Measurements from ENCODE around the gene ZC3H6.

Gene ZC3H6, protein sequence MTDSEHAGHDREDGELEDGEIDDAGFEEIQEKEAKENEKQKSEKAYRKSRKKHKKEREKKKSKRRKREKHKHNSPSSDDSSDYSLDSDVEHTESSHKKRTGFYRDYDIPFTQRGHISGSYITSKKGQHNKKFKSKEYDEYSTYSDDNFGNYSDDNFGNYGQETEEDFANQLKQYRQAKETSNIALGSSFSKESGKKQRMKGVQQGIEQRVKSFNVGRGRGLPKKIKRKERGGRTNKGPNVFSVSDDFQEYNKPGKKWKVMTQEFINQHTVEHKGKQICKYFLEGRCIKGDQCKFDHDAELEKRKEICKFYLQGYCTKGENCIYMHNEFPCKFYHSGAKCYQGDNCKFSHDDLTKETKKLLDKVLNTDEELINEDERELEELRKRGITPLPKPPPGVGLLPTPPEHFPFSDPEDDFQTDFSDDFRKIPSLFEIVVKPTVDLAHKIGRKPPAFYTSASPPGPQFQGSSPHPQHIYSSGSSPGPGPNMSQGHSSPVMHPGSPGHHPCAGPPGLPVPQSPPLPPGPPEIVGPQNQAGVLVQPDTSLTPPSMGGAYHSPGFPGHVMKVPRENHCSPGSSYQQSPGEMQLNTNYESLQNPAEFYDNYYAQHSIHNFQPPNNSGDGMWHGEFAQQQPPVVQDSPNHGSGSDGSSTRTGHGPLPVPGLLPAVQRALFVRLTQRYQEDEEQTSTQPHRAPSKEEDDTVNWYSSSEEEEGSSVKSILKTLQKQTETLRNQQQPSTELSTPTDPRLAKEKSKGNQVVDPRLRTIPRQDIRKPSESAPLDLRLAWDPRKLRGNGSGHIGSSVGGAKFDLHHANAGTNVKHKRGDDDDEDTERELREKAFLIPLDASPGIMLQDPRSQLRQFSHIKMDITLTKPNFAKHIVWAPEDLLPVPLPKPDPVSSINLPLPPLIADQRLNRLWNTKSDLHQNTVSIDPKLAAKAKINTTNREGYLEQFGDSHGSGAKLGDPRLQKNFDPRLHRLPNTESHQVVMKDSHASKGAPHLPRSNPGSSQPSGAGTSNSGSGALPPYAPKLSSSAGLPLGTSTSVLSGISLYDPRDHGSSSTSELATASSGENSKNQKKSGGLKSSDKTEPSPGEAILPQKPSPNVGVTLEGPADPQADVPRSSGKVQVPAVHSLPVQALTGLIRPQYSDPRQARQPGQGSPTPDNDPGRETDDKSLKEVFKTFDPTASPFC

DNA sequence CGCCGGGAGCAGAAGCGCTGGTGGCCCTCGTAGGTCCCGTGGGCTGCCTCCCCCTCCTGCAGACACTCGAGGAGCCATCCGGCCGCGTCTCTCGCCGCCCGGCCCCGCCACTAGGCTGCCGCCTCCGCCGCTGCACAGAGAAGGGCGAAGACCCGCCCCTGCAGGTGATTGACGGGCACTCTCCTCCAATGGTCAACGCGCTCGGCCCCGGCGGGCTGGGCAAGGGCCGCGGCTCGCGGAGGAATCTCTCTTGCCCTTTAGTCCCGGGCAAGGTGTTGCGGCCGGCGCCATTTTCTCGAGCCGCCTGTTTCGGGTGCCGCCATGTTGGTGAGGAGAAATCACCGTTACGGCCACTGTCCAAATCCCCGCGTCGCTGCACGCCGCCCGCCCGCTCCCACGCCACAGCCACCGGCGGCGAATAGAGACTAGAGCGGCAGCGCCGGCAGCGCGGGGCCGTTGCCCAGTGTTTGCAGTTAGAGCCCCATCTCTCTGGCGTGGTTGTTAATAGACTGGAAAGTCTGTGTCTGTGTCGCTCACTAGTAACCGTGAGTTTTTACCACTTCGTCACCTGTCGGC, at the start of gene ZC3H6:
ZC3H6 (plus strand) TSS at position 287 of the 576 bp plus-strand sequence. CDS start 398 bp downstream, outside the sequence.
- DNase-seq (ENCODE audit: low read depth): peak; percentile 98

DNA sequence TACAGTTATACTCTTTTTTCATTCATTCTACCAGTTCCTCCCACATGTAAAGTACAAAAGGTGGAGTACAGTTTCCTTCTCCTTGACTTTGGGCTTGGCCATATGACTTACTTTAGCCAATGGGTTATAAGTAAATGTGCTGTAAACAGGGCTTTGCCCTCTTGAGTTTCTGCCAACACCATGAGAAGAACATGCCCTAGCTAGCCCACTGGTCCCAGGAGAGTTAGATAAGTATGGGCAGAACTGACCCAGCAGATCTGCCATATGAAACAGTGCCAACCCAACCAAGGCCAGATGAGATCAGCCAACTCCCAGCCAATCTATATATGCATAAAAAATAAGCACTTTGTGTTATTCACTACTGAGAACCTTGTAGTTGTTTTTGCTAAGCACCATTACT, 46.0 kb upstream of the ZC3H6 start:
- no peak for DNase-seq (ENCODE audit: low read depth)

DNA sequence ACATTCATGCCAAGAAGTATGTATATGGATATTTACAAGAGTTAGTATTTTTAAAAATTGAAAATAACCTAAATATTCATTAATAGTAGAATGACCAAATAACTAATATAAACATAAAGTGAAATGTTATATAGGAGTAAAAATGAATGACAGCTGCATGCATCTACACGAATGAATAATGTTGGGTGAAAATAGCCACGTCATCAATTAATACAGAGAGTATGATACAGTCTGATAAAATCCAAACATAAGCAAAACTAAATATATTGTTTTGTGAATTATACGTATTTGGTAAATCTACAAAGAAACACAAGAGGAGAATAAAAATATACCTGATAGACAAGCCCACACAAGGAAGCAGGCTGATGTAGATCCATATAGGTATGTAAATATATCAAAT, 45.0 kb upstream of the ZC3H6 start:
- DNase-seq (ENCODE audit: low read depth): no peak

DNA sequence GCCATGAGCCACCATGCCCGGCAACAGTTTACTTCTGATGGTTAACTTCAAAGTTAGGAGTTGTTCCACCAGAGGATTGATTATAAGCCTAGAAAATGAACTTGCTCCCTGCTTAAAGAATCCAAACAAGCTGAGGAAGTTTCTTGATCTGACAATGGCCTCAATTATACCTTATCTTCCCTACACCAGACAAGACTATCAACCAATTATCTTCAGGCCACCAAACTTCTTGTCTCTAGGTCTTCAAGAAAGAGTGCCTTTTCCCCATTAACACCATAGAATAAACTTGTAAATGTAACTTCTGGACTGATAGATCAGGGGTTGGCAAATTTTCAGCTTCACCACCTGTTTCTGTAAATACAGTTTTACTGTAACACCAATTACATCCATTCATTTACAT, 35.5 kb upstream of the ZC3H6 start:
- DNase-seq (ENCODE audit: low read depth): no peak

DNA sequence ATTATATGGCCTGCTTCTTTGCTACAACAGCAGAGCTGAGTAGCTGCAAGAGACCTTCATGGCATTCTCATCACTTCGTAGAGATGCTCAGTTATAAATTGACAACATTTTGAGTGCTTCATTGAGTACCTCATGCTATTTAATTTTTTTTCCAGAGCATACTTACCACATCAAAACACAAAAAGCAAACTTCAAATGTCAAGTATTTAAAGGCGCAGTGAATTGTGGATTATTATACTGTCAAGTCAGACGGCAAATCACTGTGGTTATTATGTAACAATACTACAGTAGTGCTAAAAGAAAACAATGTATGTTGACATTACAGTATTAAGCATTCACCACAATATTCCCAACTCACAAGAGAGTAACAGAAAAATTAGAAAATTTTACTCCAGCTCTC, 33.0 kb upstream of the ZC3H6 start:
- DNase-seq (ENCODE audit: low read depth): no peak

DNA sequence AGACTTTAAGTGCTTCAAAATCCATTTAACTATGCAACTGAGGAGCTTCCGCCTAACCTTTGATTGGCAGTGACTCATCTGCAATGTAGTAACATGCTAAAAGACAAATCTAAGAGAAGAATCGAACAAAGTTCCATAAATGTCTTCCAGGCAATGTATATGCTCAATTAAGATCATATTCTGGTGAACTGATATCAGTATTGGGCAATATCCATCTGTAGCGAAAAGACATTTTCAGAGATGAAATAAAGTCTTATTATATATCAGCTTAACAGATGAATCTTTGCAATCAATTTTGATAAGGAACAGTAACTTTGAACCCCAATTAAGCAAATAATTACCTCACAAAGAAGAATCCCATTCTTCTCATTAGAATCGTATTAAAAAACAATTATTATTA, 32.2 kb upstream of the ZC3H6 start:
- no peak for DNase-seq (ENCODE audit: low read depth)

DNA sequence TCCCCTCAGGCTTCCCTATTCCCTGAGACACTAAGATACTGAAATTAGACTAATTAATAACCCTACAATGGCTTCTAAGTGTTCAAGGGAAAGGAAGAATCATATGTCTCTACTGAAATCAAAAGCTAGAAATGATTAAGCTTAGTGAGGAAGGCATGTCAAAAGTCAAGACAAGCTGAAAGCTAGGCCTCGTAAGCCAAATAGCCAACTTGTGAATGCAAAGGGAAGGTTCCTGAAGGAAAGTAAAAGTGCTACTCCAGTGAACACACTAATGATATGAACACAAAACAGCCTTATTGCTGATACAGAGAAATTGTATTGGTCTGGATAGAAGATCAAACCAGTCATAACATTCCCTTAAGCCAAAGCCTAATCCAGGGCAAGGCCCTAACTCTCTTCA, 30.5 kb upstream of the ZC3H6 start:
- DNase-seq (ENCODE audit: low read depth): no peak

DNA sequence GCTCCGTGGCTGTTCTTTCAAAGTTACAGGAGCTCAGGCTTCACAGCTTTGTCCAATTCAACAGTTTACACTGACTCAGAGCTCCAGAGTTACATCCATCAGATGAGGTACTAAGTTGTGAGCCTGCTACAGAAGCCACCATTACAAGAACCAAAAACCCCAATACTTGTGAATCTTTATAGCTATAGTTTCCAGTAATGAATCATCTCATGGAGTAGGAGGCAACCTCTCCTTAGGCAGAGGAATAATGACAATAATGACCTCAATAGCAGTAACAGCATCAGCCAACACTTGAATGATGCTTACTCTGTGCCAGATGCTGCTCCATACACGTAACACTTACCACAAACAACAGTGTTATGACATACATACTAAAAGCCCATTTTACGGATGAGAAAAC, 24.1 kb upstream of the ZC3H6 start:
- DNase-seq (ENCODE audit: low read depth): no peak

DNA sequence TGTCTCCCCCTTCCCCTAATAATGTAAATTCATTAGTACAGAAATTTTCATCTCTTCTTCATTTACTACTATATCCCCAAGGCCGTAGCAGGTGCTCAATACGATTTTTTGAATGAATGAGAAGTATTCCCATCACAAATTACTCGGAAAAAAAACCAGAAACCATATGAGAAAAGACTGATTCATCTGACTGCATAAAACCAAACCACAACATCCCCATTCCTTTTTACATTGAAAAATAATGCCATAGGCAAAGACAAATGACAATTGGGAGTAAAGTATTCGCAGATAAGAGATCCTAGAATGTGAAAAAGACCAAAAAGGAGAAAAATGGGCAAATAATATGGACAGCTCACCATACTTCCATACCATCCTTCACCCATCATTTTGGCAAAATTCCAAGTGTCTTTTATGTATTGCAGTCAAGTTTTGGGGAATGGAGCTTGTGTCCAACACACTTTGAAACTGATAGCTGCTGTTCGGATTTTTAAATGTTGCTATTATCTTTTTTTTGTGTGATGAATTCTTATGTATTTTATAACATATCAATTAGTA, 22.1 kb upstream of the ZC3H6 start:
- no peak for DNase-seq (ENCODE audit: low read depth)

DNA sequence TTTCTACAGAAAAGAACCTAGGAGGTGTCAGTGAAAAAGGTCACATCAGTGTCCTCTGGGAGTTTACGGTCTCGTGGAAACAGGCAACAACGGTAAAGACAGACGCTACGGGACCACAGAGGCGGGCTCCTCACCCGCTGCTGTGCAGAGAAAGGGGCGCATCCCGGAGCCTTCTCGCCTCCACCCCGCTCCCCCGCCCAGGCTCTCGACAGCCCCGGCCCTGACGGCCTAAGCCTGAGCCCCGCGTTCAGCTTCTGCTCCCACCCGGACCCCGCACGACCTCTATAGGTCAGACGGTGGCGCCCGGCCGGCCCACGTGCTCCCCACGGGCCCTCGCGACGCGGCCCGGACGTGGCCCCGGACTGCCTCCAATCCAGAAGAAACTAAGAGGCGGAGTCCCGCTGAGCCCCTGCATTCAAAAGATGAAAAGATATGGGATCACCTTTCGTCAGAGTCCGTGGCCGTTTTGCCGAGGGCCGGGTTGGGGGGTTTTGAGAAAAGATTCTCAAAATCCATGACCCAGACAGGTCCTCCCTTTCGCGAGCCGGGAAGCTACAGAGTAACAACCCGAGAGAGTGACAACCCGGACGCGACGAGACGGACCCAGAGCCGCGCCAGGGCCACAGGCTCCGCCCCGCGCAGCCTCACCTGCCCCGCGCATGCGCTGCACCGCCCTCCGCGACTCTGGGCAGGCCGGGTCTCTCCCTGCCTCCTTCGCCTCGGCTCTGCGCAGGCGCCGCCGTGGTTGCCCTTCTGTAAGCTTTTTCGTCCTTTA, 20.7 kb upstream of the ZC3H6 start, which contains the start of gene ZC3H8:
ZC3H8 (minus strand) TSS at position 577 of the 775 bp plus-strand sequence; CDS start at position 516, 61 bp downstream.
- peak; percentile 94 for DNase-seq (ENCODE audit: low read depth)

DNA sequence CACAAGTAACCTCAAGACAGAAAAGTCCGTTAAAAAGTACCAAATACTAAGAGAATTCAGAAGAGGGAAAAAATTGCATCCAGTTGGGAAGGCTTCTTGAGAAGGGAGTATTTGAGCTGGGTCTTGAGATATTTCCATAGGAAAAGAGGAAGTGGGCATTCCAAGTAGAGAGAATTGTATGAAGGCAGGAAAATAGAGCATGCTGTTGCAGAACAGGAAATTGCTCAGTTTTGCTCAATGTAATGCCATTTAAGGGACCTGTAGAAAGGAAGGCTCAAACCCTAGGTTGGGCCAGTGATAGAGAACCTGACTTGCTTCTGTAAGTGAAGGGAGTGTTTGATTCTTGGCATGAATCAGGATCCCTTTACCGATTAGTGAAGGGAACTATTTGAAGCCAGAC, 19.5 kb upstream of the ZC3H6 start:
- no peak for DNase-seq (ENCODE audit: low read depth)

DNA sequence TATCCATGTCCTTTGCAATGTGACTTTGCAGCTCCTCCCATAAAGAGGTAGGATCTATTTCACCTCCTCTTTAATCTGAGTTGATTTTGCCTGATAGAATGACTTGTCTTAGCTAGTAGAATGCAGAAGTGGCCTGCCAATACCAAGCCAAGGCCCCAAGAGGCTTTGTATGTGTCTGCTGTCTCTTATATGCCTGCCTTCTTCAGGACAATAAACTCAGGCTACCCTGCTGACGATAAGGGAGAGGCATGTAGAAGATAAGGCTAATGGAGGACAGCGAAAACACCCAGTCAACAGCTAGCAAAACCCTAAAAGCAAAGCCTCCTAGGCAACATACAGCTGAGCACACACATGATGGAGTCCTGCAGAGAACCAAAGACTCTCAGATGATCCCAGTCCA, 18.7 kb upstream of the ZC3H6 start:
- DNase-seq (ENCODE audit: low read depth): no peak

DNA sequence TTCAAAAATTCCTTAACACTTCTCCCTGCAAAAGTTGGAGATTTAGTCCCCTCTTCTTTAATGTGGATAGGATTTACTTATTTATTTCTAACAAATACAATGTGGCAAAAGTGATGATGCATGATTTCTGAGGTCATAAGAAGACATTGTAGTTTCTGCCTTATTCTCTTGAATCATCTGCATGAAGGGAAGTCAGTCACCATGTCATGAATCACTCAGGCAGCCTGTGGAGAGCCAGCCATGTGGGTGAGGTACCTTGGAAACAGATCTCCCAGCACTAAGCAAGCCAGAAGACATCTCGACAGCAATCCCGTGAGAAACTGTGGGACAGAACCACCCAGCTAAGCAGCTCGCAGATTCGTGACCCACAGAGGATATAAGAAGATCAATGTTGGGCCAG, 17.8 kb upstream of the ZC3H6 start:
- DNase-seq (ENCODE audit: low read depth): no peak

DNA sequence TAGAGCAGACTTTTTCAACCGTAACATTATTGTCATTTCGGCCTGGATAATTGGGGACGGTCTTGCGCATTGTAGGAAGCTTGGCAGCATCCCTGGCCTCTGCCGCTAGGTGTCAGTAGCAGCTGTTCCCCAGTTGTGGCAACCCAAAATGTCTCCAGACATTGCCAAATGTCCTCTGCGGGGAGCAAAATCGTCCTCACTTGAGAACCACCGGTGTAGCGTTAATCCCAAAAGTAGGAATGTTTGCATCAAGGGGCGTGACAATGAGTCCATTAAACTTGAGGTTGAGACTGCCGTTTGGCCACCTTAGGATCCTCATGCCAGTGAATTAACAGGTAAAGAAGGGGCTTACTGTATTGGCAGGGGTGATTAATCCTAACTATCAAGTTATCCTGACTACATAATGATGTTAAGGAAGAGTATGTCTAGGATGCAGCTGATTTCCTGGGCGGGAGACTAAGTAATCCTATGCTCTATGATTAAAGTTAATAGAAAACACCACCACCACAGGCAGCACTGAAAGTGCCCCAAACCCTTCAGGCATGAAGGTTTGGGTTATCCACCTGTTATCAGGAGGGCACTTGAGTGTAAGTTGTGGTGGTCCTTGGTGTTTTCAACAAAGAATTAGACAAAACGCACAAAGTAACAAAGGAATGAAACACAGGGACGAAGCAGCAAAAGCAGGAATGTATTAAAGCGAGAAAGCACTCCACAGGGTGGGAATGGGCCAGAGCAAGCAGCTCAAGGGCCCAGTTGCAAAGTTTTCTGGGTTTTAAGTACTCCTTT, 15.7 kb upstream of the ZC3H6 start:
- DNase-seq (ENCODE audit: low read depth): peak; percentile 72

DNA sequence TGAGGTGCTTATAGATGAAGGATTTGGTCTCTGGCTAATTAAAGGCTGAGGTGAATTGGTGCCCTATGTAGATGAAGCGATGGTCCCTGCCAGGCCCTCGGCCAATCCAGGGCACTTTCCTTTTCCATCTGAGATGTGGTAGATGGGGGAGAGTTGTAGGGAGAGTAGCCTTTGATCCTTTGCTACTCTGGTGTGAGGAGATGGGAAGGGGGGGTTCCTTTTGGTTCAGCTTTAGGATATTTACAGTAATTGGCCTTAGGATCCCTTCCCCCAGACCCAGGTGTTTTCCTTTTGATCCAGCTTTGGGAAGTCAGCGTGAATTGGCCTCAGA, 15.1 kb upstream of the ZC3H6 start:
- DNase-seq (ENCODE audit: low read depth): no peak

DNA sequence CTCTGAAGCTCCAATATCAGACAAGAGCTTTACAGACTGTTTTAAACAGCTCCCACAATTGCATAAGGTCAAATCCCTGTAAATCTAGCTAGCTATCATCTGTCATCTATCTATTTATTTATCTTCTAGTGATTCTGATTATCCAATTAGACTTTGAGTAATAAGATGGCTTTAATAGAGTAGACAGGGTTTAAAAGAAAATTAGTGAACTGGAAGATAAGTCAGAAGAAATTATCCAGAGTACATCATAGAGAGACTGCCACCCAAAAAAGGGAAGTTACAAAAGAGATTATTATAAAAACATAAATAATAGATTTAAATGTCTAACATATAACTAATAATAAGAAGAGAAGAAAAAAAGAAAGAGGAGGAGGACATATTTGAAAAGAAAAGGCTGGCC, 12.5 kb upstream of the ZC3H6 start:
- DNase-seq (ENCODE audit: low read depth): no peak

DNA sequence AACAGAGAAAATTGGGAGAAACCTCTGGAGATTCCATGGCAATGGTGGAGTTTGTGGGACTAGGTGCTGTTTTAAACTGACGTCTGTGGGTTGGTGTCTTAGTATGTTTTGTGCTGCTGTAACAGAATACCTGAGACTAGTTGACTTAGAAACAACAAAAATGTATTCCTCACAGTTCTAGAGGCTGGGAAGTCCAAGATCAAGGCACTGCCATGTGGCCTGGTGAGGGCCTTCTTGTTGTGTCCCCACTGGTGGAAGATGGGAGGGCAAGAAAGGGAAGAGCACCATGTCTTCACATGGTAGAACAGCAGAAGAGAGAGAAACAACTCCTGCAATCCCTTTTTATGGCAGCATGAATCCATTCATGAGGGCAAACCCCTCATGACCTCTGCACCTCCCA, 6.8 kb upstream of the ZC3H6 start:
- DNase-seq (ENCODE audit: low read depth): no peak

DNA sequence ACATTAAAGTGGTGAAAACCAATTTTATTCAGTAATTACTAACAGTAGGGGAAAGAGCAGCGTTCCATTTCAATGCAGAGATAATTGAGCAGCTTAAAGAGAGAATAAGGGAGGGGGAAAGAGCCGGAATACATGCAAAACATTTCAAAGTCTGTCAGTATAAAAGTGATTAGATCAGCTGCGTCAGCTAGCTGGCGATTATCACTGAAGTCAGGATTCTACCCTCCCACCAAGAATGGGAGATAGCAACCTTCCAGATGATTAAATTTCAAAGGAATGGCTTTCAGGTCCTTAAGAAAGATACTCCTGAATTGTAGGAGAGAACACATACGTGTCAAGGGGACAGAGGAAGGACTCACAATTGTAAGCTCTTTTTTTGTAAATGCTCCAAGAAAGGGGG, 2.7 kb upstream of the ZC3H6 start:
- no peak for DNase-seq (ENCODE audit: low read depth)

DNA sequence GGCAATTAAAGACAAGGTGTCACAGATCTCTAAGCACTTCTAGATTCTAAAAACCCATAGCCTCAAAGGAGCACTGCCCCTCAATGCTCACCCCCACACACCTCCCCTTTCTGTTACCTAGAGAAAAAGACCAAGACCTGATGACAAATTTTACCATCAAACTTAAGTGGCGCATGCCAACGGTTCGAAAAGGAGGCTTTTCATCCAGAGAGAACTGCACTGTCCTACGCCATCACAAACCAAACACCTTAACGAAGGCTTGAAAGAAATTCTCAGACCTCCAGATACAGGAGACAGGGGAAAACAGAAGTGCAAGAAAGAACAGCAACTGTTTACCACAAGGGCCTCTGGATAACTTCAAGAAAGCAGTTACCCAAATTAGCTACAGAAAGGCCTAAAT, 2.0 kb upstream of the ZC3H6 start:
- no peak for DNase-seq (ENCODE audit: low read depth)

Data from stimulated activated CD4-positive, alpha-beta T cell treated with anti-CD3 and anti-CD28 coated beads, Interleukin-2, amount 100 ng/mL, for 4 hours (primary cell).